ENCODE measurements around the gene MAPK8. TPM values are rescaled to one million over a fixed set of nuclear protein-coding genes. Genes with fewer than 3 reads are reported as not detected.
A peak's percentile ranks its signal among the peaks of the same experiment; 100 is the strongest.

MAPK8 gene
- total RNA-seq, 1 donor from 2014 or later, result 49.4 TPM

- DNase-seq (ENCODE audit: low spot score) (peak; percentile 65), ATAC-seq (peak; percentile 76)
- intact Hi-C loops (cut with DNase I), result no loop called here
Observed at GRCh38 chr10:48289501-48290238, 16.8 kb upstream of the MAPK8 start.

GRCh38 chr10:48290286-48290685 is 16.2 kb upstream of the MAPK8 start:
- no peak for ATAC-seq
- DNase-seq (ENCODE audit: low spot score), result no peak
- intact Hi-C loops (cut with DNase I), result no loop called here

- intact Hi-C loops (cut with DNase I), result no loop called here
- DNase-seq (ENCODE audit: low spot score), result no peak
- no peak for ATAC-seq
Observed at GRCh38 chr10:48291190-48291589, 15.3 kb upstream of the MAPK8 start.

- DNase-seq (ENCODE audit: low spot score), result no peak
- intact Hi-C loops (cut with DNase I), result no loop called here
Observed at GRCh38 chr10:48292616-48293015, 13.9 kb upstream of the MAPK8 start.

GRCh38 chr10:48294431-48294830 is 12.0 kb upstream of the MAPK8 start:
- intact Hi-C loops (cut with DNase I), result no loop called here
- ATAC-seq, result no peak
- DNase-seq (ENCODE audit: low spot score), result no peak

More at GRCh38 chr10:48292616-48293015, 13.9 kb upstream of the MAPK8 start:
- ATAC-seq, result no peak

- intact Hi-C loops (cut with DNase I), result no loop called here
- DNase-seq (ENCODE audit: low spot score) (no peak), ATAC-seq (no peak)
Observed at GRCh38 chr10:48296576-48297098, 9.8 kb upstream of the MAPK8 start.

GRCh38 chr10:48299066-48299465 is 7.4 kb upstream of the MAPK8 start:
- intact Hi-C loops (cut with DNase I), result no loop called here
- DNase-seq (ENCODE audit: low spot score) (no peak), ATAC-seq (no peak)

- DNase-seq (ENCODE audit: low spot score) (no peak), ATAC-seq (no peak)
- intact Hi-C loops (cut with DNase I), result no loop called here
Observed at GRCh38 chr10:48299692-48300091, 6.8 kb upstream of the MAPK8 start.

- ATAC-seq (no peak), DNase-seq (ENCODE audit: low spot score) (no peak)
- intact Hi-C loops (cut with DNase I), result no loop called here
Observed at GRCh38 chr10:48300556-48300955, 5.9 kb upstream of the MAPK8 start.

GRCh38 chr10:48302515-48303476 is 3.7 kb upstream of the MAPK8 start:
- intact Hi-C loops (cut with DNase I), result no loop called here

GRCh38 chr10:48305905-48306264 is 592 bp upstream of the MAPK8 start:
- intact Hi-C loops (cut with DNase I), result no loop called here
- no peak for DNase-seq (ENCODE audit: low spot score)
- ATAC-seq, result no peak

More at GRCh38 chr10:48302515-48303476, 3.7 kb upstream of the MAPK8 start:
- ATAC-seq (no peak), DNase-seq (ENCODE audit: low spot score) (no peak)

- DNase-seq (ENCODE audit: low spot score) (peak; percentile 67), ATAC-seq (peak; percentile 36)
- intact Hi-C loops (cut with DNase I), result no loop called here
Observed at GRCh38 chr10:48306870-48307710, 613 bp downstream of the MAPK8 start.

- intact Hi-C loops (cut with DNase I), result no loop called here
- ATAC-seq (no peak), DNase-seq (ENCODE audit: low spot score) (no peak)
Observed at GRCh38 chr10:48307711-48308018, 1.2 kb downstream of the MAPK8 start.

- DNase-seq (ENCODE audit: low spot score) (no peak), ATAC-seq (no peak)
- intact Hi-C loops (cut with DNase I), result no loop called here
Observed at GRCh38 chr10:48309711-48310226, 3.3 kb downstream of the MAPK8 start.

GRCh38 chr10:48314107-48314506 is 7.6 kb downstream of the MAPK8 start:
- no peak for DNase-seq (ENCODE audit: low spot score)
- no peak for ATAC-seq
- intact Hi-C loops (cut with DNase I), result no loop called here

GRCh38 chr10:48316236-48316635 is 9.8 kb downstream of the MAPK8 start:
- intact Hi-C loops (cut with DNase I), result no loop called here
- DNase-seq (ENCODE audit: low spot score) (no peak), ATAC-seq (no peak)

- no peak for ATAC-seq
- no peak for DNase-seq (ENCODE audit: low spot score)
- intact Hi-C loops (cut with DNase I), result no loop called here
Observed at GRCh38 chr10:48317321-48317990, 11.0 kb downstream of the MAPK8 start.

GRCh38 chr10:48322017-48322416 is 15.5 kb downstream of the MAPK8 start:
- ATAC-seq, result no peak
- no peak for DNase-seq (ENCODE audit: low spot score)
- intact Hi-C loops (cut with DNase I), result no loop called here

All from sciatic nerve (tissue), 2 donors.